CD4-positive, alpha-beta memory T cell (primary cell): ENCODE measurements around the gene SLC16A13. TPM values are rescaled to one million over a fixed set of nuclear protein-coding genes. Genes with fewer than 3 reads are reported as not detected.

Experiments
- CTCF ChIA-PET: fragments of 350-600 bp; sonication (Branson Sonifier 250); formaldehyde crosslinking; loops from one replicate; lab custom pipeline; 2021; ENCODE audit warnings: inconsistent platforms; ENCODE audit not compliant: partially characterized antibody; lab: Charles Lee
- POLR2A ChIA-PET: fragments of 350-600 bp; sonication (Branson Sonifier 250); formaldehyde crosslinking; loops from one replicate; lab custom pipeline; 2021; ENCODE audit not compliant: partially characterized antibody; lab: Charles Lee
- DNase-seq, 5 donors: peaks; one replicate each; pipeline versions ENCODE4 v3.0.0 to v3.0.0-alpha.2; 2020 to 2022; ENCODE audit warnings: mixed read lengths in 1 of 5
- H3K27ac ChIP-seq: one replicate; pipeline ENCODE4 v1.7.0; 2013; ENCODE audit warnings: low read depth, low read length
- H3K27me3 ChIP-seq: 2 replicates; pipeline ENCODE4 v1.7.0; 2013; ENCODE audit warnings: mild to moderate bottlenecking, low read length, moderate library complexity; ENCODE audit not compliant: insufficient read depth
- H3K36me3 ChIP-seq: 2 replicates; pipeline ENCODE4 v1.7.0; 2013; ENCODE audit warnings: mild to moderate bottlenecking, low read length, moderate library complexity; ENCODE audit not compliant: insufficient read depth
- H3K4me1 ChIP-seq: 2 replicates; pipeline ENCODE4 v1.7.0; 2013; ENCODE audit warnings: mild to moderate bottlenecking, low read length, moderate library complexity; ENCODE audit not compliant: insufficient read depth
- H3K4me3 ChIP-seq, 2 donors: one replicate each; pipeline ENCODE4 v1.7.0; 2013; ENCODE audit warnings: low read length in 2 of 2, mild to moderate bottlenecking in 1 of 2
- H3K9me3 ChIP-seq, 2 donors: one replicate each; pipeline ENCODE4 v1.7.0; 2013; ENCODE audit warnings: low read length in 2 of 2, control low read depth in 1 of 2; ENCODE audit not compliant: control insufficient read depth in 1 of 2
- H3K27ac Mint-ChIP-seq, 7 donors: one replicate each; pipeline ENCODE4 v1.8.0; 2020 to 2021; ENCODE audit warnings: mixed read lengths in 7 of 7, mild to moderate bottlenecking in 6 of 7, inconsistent platforms in 3 of 7, moderate library complexity in 3 of 7
- H3K27me3 Mint-ChIP-seq, 2 donors: one replicate each; pipeline ENCODE4 v1.8.0; 2020 to 2021; ENCODE audit warnings: mixed read lengths in 2 of 2
- H3K36me3 Mint-ChIP-seq, 2 donors: one replicate each; pipeline ENCODE4 v1.8.0; 2020 to 2021; ENCODE audit warnings: mixed read lengths in 2 of 2, inconsistent platforms in 1 of 2, mild to moderate bottlenecking in 1 of 2
- H3K4me1 Mint-ChIP-seq, 4 donors: one replicate each; pipeline ENCODE4 v1.8.0; 2020 to 2021; ENCODE audit warnings: mixed read lengths in 4 of 4, mild to moderate bottlenecking in 1 of 4
- H3K4me3 Mint-ChIP-seq, 8 donors: one replicate each; pipeline ENCODE4 v1.8.0; 2020 to 2021; ENCODE audit warnings: mixed read lengths in 8 of 8, mild to moderate bottlenecking in 7 of 8, moderate library complexity in 6 of 8, inconsistent platforms in 3 of 8
- H3K9me3 Mint-ChIP-seq, 8 donors: one replicate each; pipeline ENCODE4 v1.8.0; 2020 to 2021; ENCODE audit warnings: mixed read lengths in 8 of 8, mild to moderate bottlenecking in 5 of 8, inconsistent platforms in 3 of 8, moderate library complexity in 1 of 8
- intact Hi-C: fragments of 100-400 bp; cut with micrococcal nuclease; formaldehyde crosslinking; loops from one replicate; pipeline ENCODE4 v1.15.1; 2023
- polyA plus RNA-seq, 2 donors: library from polyadenylated mRNA; unstranded; fragments of 300-500 nt; fragmentation: Illumina TruSeq; gene quantifications; one replicate each; pipeline ENCODE4 v1.2.3, GENCODE V29; 2021
- total RNA-seq, 2 experiments: library from RNA; stranded (reverse); gene quantifications; one replicate each; pipeline ENCODE4 v1.2.3, GENCODE V29; 2021

The SLC16A13 gene
- total and polyA plus RNA-seq, 4 experiments from 2014 or later, result 0.93 to 13.7 (median 7.4) TPM

GRCh38 chr17:6995500-6996255 lies 40.1 kb upstream of the SLC16A13 start, which contains the start of gene ALOX12:
ALOX12 (plus strand) TSS chr17:6996049; CDS start chr17:6996118, 69 bp downstream.
- no peaks in the 10 kb centered on the region for H3K27me3 Mint-ChIP-seq
- ChIA-PET POLR2A (interaction anchor here (0.8 kb wide), 1 partner anchor 9 kb away, joined by 3 read pairs; no protein-coding TSS in a partner anchor), CTCF (interaction anchor here (1.4 to 2.1 kb wide), 2 partner anchors 9 to 85 kb away, joined by 4 to 12 read pairs; no protein-coding TSS in a partner anchor)
- intact Hi-C loops, result no loop called here
- peaks cover 24% of the 10 kb centered on the region for H3K36me3 ChIP-seq
- H3K9me3 ChIP-seq, result no peaks in the 10 kb centered on the region
- no peak within 1 kb of the TSS for H3K4me3 ChIP-seq
- peaks cover 30 to 38% of the 10 kb centered on the region in 2 donors for H3K36me3 Mint-ChIP-seq
- peaks cover 0 to 2% (median 0%) of the 10 kb centered on the region in 8 donors for H3K9me3 Mint-ChIP-seq
- H3K4me3 Mint-ChIP-seq, result no peak within 1 kb of the TSS
- peak within 1 kb of the TSS in 1 of 7 donors; percentile 32 for H3K27ac Mint-ChIP-seq
- H3K4me1 Mint-ChIP-seq, result peaks cover 0 to 5% (median 3%) of the 10 kb centered on the region in 4 donors
- DNase-seq, result no peak
- H3K27me3 ChIP-seq, result no peaks in the 10 kb centered on the region
- H3K27ac ChIP-seq, result no peak within 1 kb of the TSS
- H3K4me1 ChIP-seq, result no peaks in the 10 kb centered on the region

GRCh38 chr17:6996256-6997011 lies 39.4 kb upstream of the SLC16A13 start:
- Histone ChIP-seq H3K4me3 (no peak overlapping the region), H3K36me3 (peaks cover 31% of the 10 kb centered on the region), H3K27me3 (no peaks in the 10 kb centered on the region), H3K9me3 (no peaks in the 10 kb centered on the region), H3K4me1 (no peaks in the 10 kb centered on the region), H3K27ac (no peak overlapping the region)
- DNase-seq, result no peak
- Mint-ChIP-seq H3K36me3 (peaks cover 37 to 45% of the 10 kb centered on the region in 2 donors), H3K27ac (no peak overlapping the region), H3K4me1 (peaks cover 2 to 5% (median 3%) of the 10 kb centered on the region in 4 donors), H3K4me3 (no peak overlapping the region), H3K9me3 (peaks cover 0 to 2% (median 0%) of the 10 kb centered on the region in 8 donors), H3K27me3 (no peaks in the 10 kb centered on the region)
- intact Hi-C loops, result no loop called here
- POLR2A ChIA-PET, result interaction anchor here (0.8 kb wide), 1 partner anchor 8 kb away, joined by 3 read pairs; no protein-coding TSS in a partner anchor
- CTCF ChIA-PET, result interaction anchor here (2.1 kb wide), 1 partner anchor 8 kb away, joined by 12 read pairs; no protein-coding TSS in a partner anchor

GRCh38 chr17:6997171-6997570 lies 38.6 kb upstream of the SLC16A13 start:
- peaks cover 39% of the 10 kb centered on the region for H3K36me3 ChIP-seq
- intact Hi-C loops, result no loop called here
- peak overlapping the region in 2 of 7 donors; percentile 29 to 35 for H3K27ac Mint-ChIP-seq

GRCh38 chr17:6998855-6999508 lies 36.8 kb upstream of the SLC16A13 start:
- H3K4me1 ChIP-seq, result no peaks in the 10 kb centered on the region
- no peak for DNase-seq
- Mint-ChIP-seq H3K27me3 (no peaks in the 10 kb centered on the region), H3K4me3 (no peak overlapping the region), H3K4me1 (peaks cover 5 to 10% (median 7%) of the 10 kb centered on the region in 4 donors), H3K36me3 (peaks cover 50 to 64% of the 10 kb centered on the region in 2 donors), H3K27ac (peak overlapping the region in 1 of 7 donors; percentile 88), H3K9me3 (peaks cover 0 to 2% (median 0%) of the 10 kb centered on the region in 8 donors)
- ChIA-PET CTCF (interaction anchor here (1.5 to 9.4 kb wide), 2 partner anchors 85 to 157 kb away, joined by 3 to 118 read pairs; no protein-coding TSS in a partner anchor), POLR2A (no interaction called here)
- H3K4me3 ChIP-seq, result no peak overlapping the region
- intact Hi-C loops, result no loop called here
- H3K27me3 ChIP-seq, result no peaks in the 10 kb centered on the region
- no peak overlapping the region for H3K27ac ChIP-seq
- no peaks in the 10 kb centered on the region for H3K9me3 ChIP-seq
- peaks cover 47% of the 10 kb centered on the region for H3K36me3 ChIP-seq

More at GRCh38 chr17:6997171-6997570, 38.6 kb upstream of the SLC16A13 start:
- H3K27me3 ChIP-seq, result no peaks in the 10 kb centered on the region
- H3K9me3 Mint-ChIP-seq, result peaks cover 0 to 2% (median 0%) of the 10 kb centered on the region in 8 donors
- DNase-seq, result no peak
- ChIA-PET CTCF (no interaction called here), POLR2A (no interaction called here)
- no peak overlapping the region for H3K4me3 Mint-ChIP-seq
- no peaks in the 10 kb centered on the region for H3K9me3 ChIP-seq
- H3K4me1 ChIP-seq, result no peaks in the 10 kb centered on the region
- peaks cover 43 to 52% of the 10 kb centered on the region in 2 donors for H3K36me3 Mint-ChIP-seq
- no peaks in the 10 kb centered on the region for H3K27me3 Mint-ChIP-seq
- H3K4me3 ChIP-seq, result no peak overlapping the region
- no peak overlapping the region for H3K27ac ChIP-seq
- H3K4me1 Mint-ChIP-seq, result peaks cover 5 to 8% (median 6%) of the 10 kb centered on the region in 4 donors

GRCh38 chr17:7001318-7001961 lies 34.4 kb upstream of the SLC16A13 start:
- Mint-ChIP-seq H3K27ac (peak overlapping the region in 5 of 7 donors; percentile 25 to 84 (median 73)), H3K27me3 (no peaks in the 10 kb centered on the region)
- intact Hi-C loops, result no loop called here

GRCh38 chr17:7002288-7003047 lies 33.3 kb upstream of the SLC16A13 start:
- Mint-ChIP-seq H3K4me1 (peaks cover 14 to 22% (median 20%) of the 10 kb centered on the region in 4 donors), H3K27me3 (no peaks in the 10 kb centered on the region), H3K9me3 (peaks cover 0 to 2% (median 0%) of the 10 kb centered on the region in 8 donors), H3K36me3 (peaks cover 45 to 73% of the 10 kb centered on the region in 2 donors), H3K27ac (peak overlapping the region in 2 of 7 donors; percentile 42 to 85), H3K4me3 (no peak overlapping the region)
- H3K4me3 ChIP-seq, result no peak overlapping the region
- peaks cover 8% of the 10 kb centered on the region for H3K4me1 ChIP-seq
- intact Hi-C loops, result no loop called here
- H3K36me3 ChIP-seq, result peaks cover 43% of the 10 kb centered on the region
- no peaks in the 10 kb centered on the region for H3K27me3 ChIP-seq
- ChIA-PET CTCF (interaction anchor here (0.9 to 9.4 kb wide), 7 partner anchors 10 to 160 kb away, joined by 3 to 118 read pairs (median 10); partner anchors contain the start of gene RNASEK), POLR2A (interaction anchor here (0.8 kb wide), 1 partner anchor 160 kb away, joined by 3 read pairs; no protein-coding TSS in a partner anchor)
- no peak overlapping the region for H3K27ac ChIP-seq
- DNase-seq, result no peak
- H3K9me3 ChIP-seq, result no peaks in the 10 kb centered on the region

More at GRCh38 chr17:7001318-7001961, 34.4 kb upstream of the SLC16A13 start:
- peaks cover 50 to 69% of the 10 kb centered on the region in 2 donors for H3K36me3 Mint-ChIP-seq
- no peak overlapping the region for H3K27ac ChIP-seq
- peak in 4 of 5 donors; percentile 25 to 41 (median 30) for DNase-seq
- peaks cover 8% of the 10 kb centered on the region for H3K4me1 ChIP-seq
- no peak overlapping the region for H3K4me3 Mint-ChIP-seq
- H3K27me3 ChIP-seq, result no peaks in the 10 kb centered on the region
- H3K36me3 ChIP-seq, result peaks cover 47% of the 10 kb centered on the region
- peaks cover 0 to 2% (median 0%) of the 10 kb centered on the region in 8 donors for H3K9me3 Mint-ChIP-seq
- H3K9me3 ChIP-seq, result no peaks in the 10 kb centered on the region
- H3K4me1 Mint-ChIP-seq, result peaks cover 11 to 17% (median 12%) of the 10 kb centered on the region in 4 donors
- CTCF ChIA-PET, result interaction anchor here (1.8 to 9.4 kb wide), 4 partner anchors 11 to 92 kb away, joined by 9 to 118 read pairs (median 56); partner anchors contain the start of gene RNASEK
- no peak overlapping the region for H3K4me3 ChIP-seq
- POLR2A ChIA-PET, result no interaction called here
